Endothelial cell of umbilical vein (primary cell): ENCODE data around the gene SLC5A2. TPM values are rescaled to one million over a fixed set of nuclear protein-coding genes. Genes with fewer than 3 reads are reported as not detected.

ENCODE experiments used
- BruUV-seq: library from RNA; stranded (reverse); fragments of 400-500 nt; replicated peaks from 2 replicates; lab custom pipeline; 2021; lab: Mats Ljungman, UMichigan
- CTCF ChIA-PET: fragments of 300-600, 350-600 bp; sonication (Branson Sonifier 250); formaldehyde crosslinking; loops from one replicate; lab custom pipeline; 2021; ENCODE audit warnings: antibody characterized with exemption, inconsistent platforms; lab: Charles Lee
- POLR2A ChIA-PET: fragments of 300-600, 350-600 bp; sonication (Branson Sonifier 250); formaldehyde crosslinking; loops from one replicate; lab custom pipeline; 2021; ENCODE audit warnings: antibody characterized with exemption, inconsistent platforms; lab: Charles Lee
- DNase-seq: peaks from one replicate; pipeline ENCODE4 v3.0.0-alpha.2; 2011; ENCODE audit warnings: low read depth, low spot score
- FAIRE-seq: peaks from 2 replicates; lab custom pipeline; 2011; peaks lifted over from hg19 to GRCh38; lab: Jason Lieb, UNC
- H2AFZ ChIP-seq: 2 replicates; pipeline ENCODE4 v1.6.0; 2012; ENCODE audit warnings: low read depth, low read length, control low read depth, inconsistent platforms
- H3K27ac ChIP-seq: 2 replicates; pipeline ENCODE4 v1.5.1; 2011; ENCODE audit warnings: low read depth, mild to moderate bottlenecking, control low read depth, low read length, moderate library complexity; ENCODE audit not compliant: insufficient read depth
- H3K27me3 ChIP-seq, 2 experiments: 2 replicates each; pipeline versions ENCODE4 v1.6.0 to v1.6.1; 2011; ENCODE audit warnings: low read length in 2 of 2, mixed read lengths in 1 of 2; ENCODE audit not compliant: control insufficient read depth in 2 of 2, insufficient read depth in 2 of 2
- H3K36me3 ChIP-seq, 2 experiments: 2 replicates in 1 of 2; 3 replicates in 1 of 2; pipeline ENCODE4 v1.5.1; 2011; ENCODE audit warnings: low read length in 2 of 2, mild to moderate bottlenecking in 1 of 2, moderate library complexity in 1 of 2; ENCODE audit not compliant: control insufficient read depth in 2 of 2, insufficient read depth in 2 of 2; ENCODE audit errors: extremely low read depth in 1 of 2
- H3K4me1 ChIP-seq: 3 replicates; pipeline ENCODE4 v1.5.1; 2011; ENCODE audit warnings: mild to moderate bottlenecking, low read length; ENCODE audit not compliant: control insufficient read depth, insufficient read depth; ENCODE audit errors: extremely low read depth
- H3K4me2 ChIP-seq: 2 replicates; pipeline ENCODE4 v1.6.1; 2011; ENCODE audit warnings: low read length, control low read depth, mixed read lengths; ENCODE audit not compliant: insufficient read depth
- H3K4me3 ChIP-seq, 3 experiments: fragments of 200-600 bp in 1 of 3; sonication (generic), shearing (Covaris generic) in 1 of 3; replicated peaks in 1 of 3; 2 replicates each; pipeline ENCODE4 v1.5.1; 2011 to 2016; ENCODE audit warnings: control low read depth in 3 of 3, low read length in 3 of 3, mild to moderate bottlenecking in 2 of 3, inconsistent platforms in 1 of 3, low read depth in 1 of 3, moderate library complexity in 1 of 3; ENCODE audit not compliant: insufficient read depth in 1 of 3
- H3K79me2 ChIP-seq: 2 replicates; pipeline ENCODE4 v1.6.0; 2012; ENCODE audit warnings: low read length, inconsistent platforms; ENCODE audit not compliant: control insufficient read depth, insufficient read depth
- H3K9ac ChIP-seq: replicated peaks from 2 replicates; pipeline ENCODE3; 2011; ENCODE audit warnings: low read length, control low read depth; ENCODE audit not compliant: insufficient read depth; ENCODE audit errors: extremely low read depth
- H3K9me1 ChIP-seq: replicated peaks from 3 replicates; pipeline ENCODE4 v1.6.0; 2011; ENCODE audit warnings: mild to moderate bottlenecking, low read length; ENCODE audit not compliant: control insufficient read depth, insufficient read depth; ENCODE audit errors: extremely low read depth
- H3K9me3 ChIP-seq: replicated peaks from 2 replicates; pipeline ENCODE4 v1.5.1; 2012; ENCODE audit warnings: low read length, inconsistent platforms; ENCODE audit not compliant: control insufficient read depth, insufficient read depth
- H4K20me1 ChIP-seq: replicated peaks from 2 replicates; pipeline ENCODE3; 2011; ENCODE audit warnings: mild to moderate bottlenecking, low read length; ENCODE audit not compliant: control insufficient read depth, insufficient read depth; ENCODE audit errors: extremely low read depth
- EZH2 ChIP-seq: IDR thresholded peaks from 2 replicates; pipeline ENCODE4 v1.6.1; 2012; ENCODE audit warnings: borderline replicate concordance, low read depth, mild to moderate bottlenecking, moderate library complexity, low read length, inconsistent platforms; ENCODE audit not compliant: severe bottlenecking
- FOS ChIP-seq: IDR thresholded peaks from 2 replicates; pipeline ENCODE4 v1.6.1; 2011; ENCODE audit warnings: mild to moderate bottlenecking, low read length, moderate library complexity, borderline replicate concordance; ENCODE audit not compliant: insufficient read depth
- GATA2 ChIP-seq: IDR thresholded peaks from 2 replicates; pipeline ENCODE4 v1.7.0; 2011; ENCODE audit warnings: low read depth, mild to moderate bottlenecking, moderate library complexity, mixed read lengths, low read length; ENCODE audit not compliant: insufficient read length, insufficient read depth
- JUN ChIP-seq: IDR thresholded peaks from 2 replicates; pipeline ENCODE4 v1.6.1; 2011; ENCODE audit warnings: borderline replicate concordance, low read depth; ENCODE audit not compliant: insufficient read length, insufficient read depth
- MYC ChIP-seq: IDR thresholded peaks from one replicate; pipeline ENCODE4 v1.6.1; 2011; ENCODE audit warnings: mild to moderate bottlenecking, low read depth, low read length
- POLR2A ChIP-seq: IDR thresholded peaks from 2 replicates; pipeline ENCODE4 v1.6.1; 2012; ENCODE audit warnings: low read depth, mild to moderate bottlenecking, control low read depth, low read length
- POLR2AphosphoS5 ChIP-seq: IDR thresholded peaks from 2 replicates; pipeline ENCODE4 v1.6.1; 2012; ENCODE audit warnings: low read depth, mild to moderate bottlenecking, control low read depth, low read length, moderate library complexity; ENCODE audit not compliant: insufficient read depth
- dilution Hi-C: fragments of 300-500 bp; cut with MboI; formaldehyde crosslinking; loops from one replicate; pipeline ENCODE4 v1.15.0; 2019; ENCODE audit warnings: low sequenced_read_pairs; ENCODE audit not compliant: extremely low pct_ligation_motif_present
- intact Hi-C: fragments of 100-400 bp; cut with micrococcal nuclease; formaldehyde crosslinking; loops from one replicate; pipeline ENCODE4 v1.10.0; 2022
- polyA plus RNA-seq, 4 experiments: library from polyadenylated mRNA; depleted of rRNA in 3 of 4; stranded (reverse) in 3 of 4; unstranded in 1 of 4; fragments of >200 nt; gene quantifications; 2 replicates each; pipeline versions ENCODE4 v1.2.1 to v1.2.3, GENCODE V29; 2011 to 2012; ENCODE audit warnings: missing spikeins in 1 of 4
- total RNA-seq: library from RNA; stranded (reverse); gene quantifications from 2 replicates; pipeline ENCODE4 v1.2.3, GENCODE V29; 2021
- TF ChIP-seq, protein P1 (sequence below): IDR thresholded peaks from 2 replicates; pipeline ENCODE4 v1.6.1; 2011; ENCODE audit not compliant: insufficient read depth, insufficient read length
- TF ChIP-seq, protein P2 (sequence below), 2 donors: IDR thresholded peaks; 1 replicate in 1 of 2; 2 replicates in 1 of 2; pipeline ENCODE4 v1.5.1; 2011; ENCODE audit warnings: low read length in 2 of 2, mild to moderate bottlenecking in 2 of 2, moderate library complexity in 2 of 2, control low read depth in 1 of 2, inconsistent platforms in 1 of 2, low read depth in 1 of 2; ENCODE audit not compliant: insufficient read depth in 1 of 2; ENCODE audit errors: extremely low read depth in 1 of 2

SLC5A2 gene
- total and polyA plus RNA-seq, 2 donors (not counting 3 experiments of a cell fraction or from before 2014, with no cell fraction given), result 0.03 TPM; not detected in 1

DNA sequence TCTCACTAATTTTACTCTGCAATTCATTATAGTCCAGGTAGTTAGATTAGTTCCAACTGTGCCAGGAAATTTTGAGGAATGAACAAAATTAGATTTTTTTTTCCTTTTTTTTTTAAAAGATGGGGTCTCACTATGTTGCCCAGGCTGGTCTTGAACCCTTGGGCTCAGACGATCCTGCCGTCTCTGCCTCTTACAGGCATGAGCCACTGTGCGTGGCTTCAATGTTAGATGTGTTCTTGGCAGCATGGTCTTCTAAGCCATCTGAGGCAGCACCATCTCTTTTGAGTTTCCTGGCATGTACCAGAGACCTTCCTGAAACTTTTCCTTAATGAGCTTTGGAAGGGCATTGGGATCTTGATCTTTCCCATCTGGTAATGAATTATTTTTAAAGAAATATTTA lies 42.2 kb downstream of the SLC5A2 start:
- TF ChIP-seq EZH2 (no peak), GATA2 (no peak), MYC (no peak), POLR2A (no peak), JUN (no peak), POLR2AphosphoS5 (no peak), FOS (no peak)
- TF ChIP-seq, protein P1, sequence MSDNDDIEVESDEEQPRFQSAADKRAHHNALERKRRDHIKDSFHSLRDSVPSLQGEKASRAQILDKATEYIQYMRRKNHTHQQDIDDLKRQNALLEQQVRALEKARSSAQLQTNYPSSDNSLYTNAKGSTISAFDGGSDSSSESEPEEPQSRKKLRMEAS, result no peak
- no peak overlapping the region for H3K4me3 ChIP-seq
- no peaks in the 10 kb centered on the region for H3K9me3 ChIP-seq
- no peak overlapping the region for H3K9ac ChIP-seq
- no peaks in the 10 kb centered on the region for H3K79me2 ChIP-seq
- H3K4me1 ChIP-seq, result no peaks in the 10 kb centered on the region
- intact Hi-C loops (no loop called here), dilution Hi-C loops (no loop called here)
- peaks cover 20 to 25% of the 10 kb centered on the region in 2 experiments for H3K27me3 ChIP-seq
- no peak overlapping the region for H3K27ac ChIP-seq
- DNase-seq, result no peak
- BruUV-seq, result no TSS peak
- H4K20me1 ChIP-seq, result no peaks in the 10 kb centered on the region
- no peak overlapping the region for H3K4me2 ChIP-seq
- no peaks in the 10 kb centered on the region for H3K9me1 ChIP-seq
- no peaks in the 10 kb centered on the region for H3K36me3 ChIP-seq
- CTCF ChIA-PET, result no interaction called here
- no peak for FAIRE-seq
- H2AFZ ChIP-seq, result no peak overlapping the region
- POLR2A ChIA-PET, result no interaction called here

DNA sequence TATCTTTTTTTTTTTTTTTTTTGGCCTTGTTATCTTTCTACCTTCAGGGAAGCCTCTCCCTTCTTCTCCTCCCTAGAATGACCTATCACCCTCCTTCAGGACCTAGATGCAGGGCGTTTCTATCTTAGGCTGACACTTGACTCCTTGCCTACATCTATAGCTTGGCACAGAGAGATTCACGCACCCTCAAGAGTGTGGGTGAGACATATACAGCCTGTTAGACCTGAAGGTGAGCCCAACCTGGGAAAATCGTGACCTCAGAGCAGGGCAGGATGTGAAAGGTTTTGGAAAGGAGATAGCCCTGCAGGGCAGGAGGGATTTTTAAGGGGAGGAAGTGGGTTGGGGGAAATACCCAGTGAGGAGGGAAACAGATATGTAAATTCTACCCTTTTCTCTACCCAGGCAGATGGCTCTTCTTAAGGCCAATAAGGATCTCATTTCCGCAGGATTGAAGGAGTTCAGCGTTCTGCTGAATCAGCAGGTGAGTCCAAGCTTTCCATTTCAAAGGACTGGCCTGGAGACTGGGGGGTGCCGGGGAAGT lies 44.9 kb downstream of the SLC5A2 start, which contains the start of gene AHSP:
Gene AHSP (plus strand): TSS at position 167 of the 541 bp plus-strand sequence. CDS start 240 bp downstream, at position 407.
- Histone ChIP-seq H3K27ac (no peak within 1 kb of the TSS), H3K27me3 (peaks cover 23 to 28% of the 10 kb centered on the region in 2 experiments), H3K4me1 (no peaks in the 10 kb centered on the region), H3K9ac (no peak within 1 kb of the TSS), H3K4me3 (no peak within 1 kb of the TSS), H3K9me1 (no peaks in the 10 kb centered on the region), H2AFZ (no peak within 1 kb of the TSS), H3K9me3 (no peaks in the 10 kb centered on the region), H3K36me3 (no peaks in the 10 kb centered on the region), H3K4me2 (no peak within 1 kb of the TSS), H4K20me1 (no peaks in the 10 kb centered on the region), H3K79me2 (no peaks in the 10 kb centered on the region)
- BruUV-seq, result no TSS peak
- dilution Hi-C loops (no loop called here), intact Hi-C loops (no loop called here)
- POLR2A ChIA-PET, result no interaction called here
- CTCF ChIA-PET, result no interaction called here
- FAIRE-seq (no peak), DNase-seq (no peak)
- TF ChIP-seq, protein P2, sequence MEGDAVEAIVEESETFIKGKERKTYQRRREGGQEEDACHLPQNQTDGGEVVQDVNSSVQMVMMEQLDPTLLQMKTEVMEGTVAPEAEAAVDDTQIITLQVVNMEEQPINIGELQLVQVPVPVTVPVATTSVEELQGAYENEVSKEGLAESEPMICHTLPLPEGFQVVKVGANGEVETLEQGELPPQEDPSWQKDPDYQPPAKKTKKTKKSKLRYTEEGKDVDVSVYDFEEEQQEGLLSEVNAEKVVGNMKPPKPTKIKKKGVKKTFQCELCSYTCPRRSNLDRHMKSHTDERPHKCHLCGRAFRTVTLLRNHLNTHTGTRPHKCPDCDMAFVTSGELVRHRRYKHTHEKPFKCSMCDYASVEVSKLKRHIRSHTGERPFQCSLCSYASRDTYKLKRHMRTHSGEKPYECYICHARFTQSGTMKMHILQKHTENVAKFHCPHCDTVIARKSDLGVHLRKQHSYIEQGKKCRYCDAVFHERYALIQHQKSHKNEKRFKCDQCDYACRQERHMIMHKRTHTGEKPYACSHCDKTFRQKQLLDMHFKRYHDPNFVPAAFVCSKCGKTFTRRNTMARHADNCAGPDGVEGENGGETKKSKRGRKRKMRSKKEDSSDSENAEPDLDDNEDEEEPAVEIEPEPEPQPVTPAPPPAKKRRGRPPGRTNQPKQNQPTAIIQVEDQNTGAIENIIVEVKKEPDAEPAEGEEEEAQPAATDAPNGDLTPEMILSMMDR (IDR thresholded peaks at IDR 0.05; ENCODE audit: extremely low read depth in 1 of 2, insufficient read depth in 1 of 2, low read depth in 1 of 2, low read length in 2 of 2), result no peak
- TF ChIP-seq GATA2, result no peak
- TF ChIP-seq JUN, result no peak
- no peak for TF ChIP-seq MYC
- no peak for TF ChIP-seq EZH2
- TF ChIP-seq, protein P1, result no peak
- no peak for TF ChIP-seq POLR2AphosphoS5
- no peak for TF ChIP-seq POLR2A
- TF ChIP-seq FOS, result no peak
